Fibroblast of mammary gland (primary cell): ENCODE results near the gene SPSB3.

ENCODE experiments used
- DNase-seq: peaks from one replicate; pipeline ENCODE4 v3.0.0-alpha.2; 2010; ENCODE audit warnings: low read depth
- H3K4me3 ChIP-seq: 2 replicates; pipeline ENCODE4 v1.5.1; 2011; ENCODE audit warnings: low read depth, mild to moderate bottlenecking, low read length, moderate library complexity; ENCODE audit not compliant: control insufficient read depth
- CTCF ChIP-seq: conservative IDR thresholded peaks from 2 replicates; pipeline ENCODE4 v1.5.1; 2011; ENCODE audit warnings: low read depth, low read length, inconsistent platforms; ENCODE audit not compliant: control insufficient read depth, insufficient read depth

Gene SPSB3

GRCh38 chr16:1820096-1820945, 38.0 kb upstream of the SPSB3 start:
- TF ChIP-seq CTCF = no peak
- no peak for DNase-seq
- H3K4me3 ChIP-seq = no peak overlapping the region

DNA sequence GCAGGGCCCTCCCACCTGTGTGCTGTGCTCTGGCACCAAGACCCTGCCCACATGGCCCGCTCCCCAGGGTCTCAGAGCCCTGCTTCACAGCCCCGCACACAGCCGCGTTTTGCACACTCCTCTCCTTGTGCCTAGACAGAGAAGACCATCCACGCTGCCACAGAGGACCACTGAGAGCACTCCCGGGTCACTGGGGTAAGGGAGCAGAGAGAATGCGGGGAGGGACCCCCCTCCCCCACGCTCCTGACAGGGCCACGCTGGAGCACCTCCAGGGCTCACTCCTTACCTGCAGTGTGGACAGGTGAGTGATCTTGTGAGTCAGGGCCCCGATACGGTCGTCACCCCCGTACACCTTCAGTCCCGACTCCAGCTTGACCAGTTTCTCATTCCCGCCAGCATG, 37.2 kb upstream of the SPSB3 start:
- no peak overlapping the region for H3K4me3 ChIP-seq
- TF ChIP-seq CTCF = no peak

DNA sequence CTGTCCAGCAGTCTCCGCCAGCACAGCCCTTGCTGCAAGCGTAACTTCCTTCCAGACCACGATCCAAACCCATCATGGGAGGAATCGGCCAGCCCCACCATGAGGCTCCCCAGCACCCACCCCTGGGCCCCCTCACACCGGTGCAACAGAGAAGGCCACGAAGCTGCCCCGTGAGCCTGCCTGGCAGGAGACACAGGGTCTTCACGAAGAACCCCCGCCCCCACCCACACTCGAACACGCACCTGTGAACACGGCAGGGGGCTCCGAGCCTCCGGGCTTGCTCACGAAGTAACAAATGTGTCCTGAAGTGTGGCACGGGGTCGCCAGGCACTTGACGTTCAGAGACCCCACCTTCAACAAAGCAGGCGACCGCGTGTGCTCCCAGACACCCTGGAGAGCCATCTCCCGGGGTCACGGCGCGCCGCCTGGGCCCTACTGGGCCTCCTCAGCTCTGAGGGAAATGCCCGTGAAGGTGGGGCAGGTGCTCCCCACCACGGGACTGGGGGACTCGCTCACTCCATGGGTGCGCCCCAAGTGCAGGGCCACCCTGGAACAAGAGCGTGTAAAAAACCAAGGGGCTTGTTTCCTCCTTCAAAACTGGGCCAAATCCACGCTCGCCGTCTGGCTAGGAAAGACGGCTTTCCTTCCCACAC, 36.6 kb upstream of the SPSB3 start:
- no peak overlapping the region for H3K4me3 ChIP-seq
- DNase-seq = no peak
- TF ChIP-seq CTCF = no peak

More for the DNA sequence above, 37.2 kb upstream of the SPSB3 start:
- DNase-seq = no peak

GRCh38 chr16:1818204-1818872, 36.0 kb upstream of the SPSB3 start:
- no peak for TF ChIP-seq CTCF
- H3K4me3 ChIP-seq = no peak overlapping the region
- no peak for DNase-seq

DNA sequence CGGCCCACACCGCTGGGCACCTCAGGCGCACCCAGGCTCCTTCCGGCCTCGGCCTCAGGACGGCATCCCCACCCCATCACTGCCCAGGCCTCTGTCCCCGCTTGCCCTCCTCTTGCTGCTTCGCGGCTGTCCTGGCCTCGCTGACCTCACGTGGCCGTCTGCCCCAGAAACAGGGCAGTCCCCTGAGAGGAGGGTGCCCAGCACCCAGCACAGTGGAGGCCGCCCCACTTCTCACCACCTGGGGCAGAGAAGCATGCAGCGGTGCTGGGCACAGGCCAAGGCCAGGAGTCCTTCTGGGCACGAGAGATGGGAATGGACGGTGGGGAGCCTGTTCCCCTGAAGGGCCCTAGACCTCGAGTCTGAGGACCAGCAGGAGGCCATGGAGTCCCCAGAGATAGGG, 35.3 kb upstream of the SPSB3 start:
- no peak overlapping the region for H3K4me3 ChIP-seq
- DNase-seq = no peak
- no peak for TF ChIP-seq CTCF

- H3K4me3 ChIP-seq = no peak overlapping the region
- no peak for TF ChIP-seq CTCF
- no peak for DNase-seq
These were observed 34.9 kb upstream of the SPSB3 start for GRCh38 chr16:1817276-1817589.
